ENCODE data around the gene IPMK. TPM values are rescaled to one million over a fixed set of nuclear protein-coding genes. Genes with fewer than 3 reads are reported as not detected.
A peak's percentile ranks its signal among the peaks of the same experiment; 100 is the strongest.
"Not testable (repeated sequence)": the region's sequence is repeated elsewhere in the genome, so short reads cannot be mapped to it uniquely, and the experiment has no call there.

Gene IPMK
- total RNA-seq, 6 experiments from 2014 or later = 3.3 to 3.8 (median 3.5) TPM

DNA sequence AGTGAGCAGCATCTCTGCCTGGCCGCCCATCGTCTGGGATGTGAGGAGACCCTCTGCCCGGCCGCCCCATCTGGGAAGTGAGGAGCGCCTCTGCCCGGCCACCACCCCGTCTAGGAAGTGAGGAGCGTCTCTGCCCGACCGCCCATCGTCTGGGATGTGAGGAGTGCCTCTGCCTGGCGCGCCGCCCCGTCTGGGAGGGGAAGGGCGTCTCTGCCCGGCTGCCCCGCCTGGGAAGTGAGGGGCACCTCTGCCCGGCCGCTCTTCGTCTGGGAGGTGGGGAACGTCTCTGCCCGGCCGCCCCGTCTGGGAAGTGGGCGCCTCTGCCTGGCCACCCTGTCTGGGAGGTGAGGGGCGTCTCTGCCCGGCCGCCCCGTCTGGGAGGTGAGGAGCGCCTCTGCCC lies 23.9 kb downstream of the IPMK start:
- peaks cover 31% of the 10 kb centered on the region for H3K4me1 Mint-ChIP-seq (ENCODE audit: low read depth)
- H3K27me3 Mint-ChIP-seq (ENCODE audit: insufficient read depth); H3K9me3 Mint-ChIP-seq; H3K36me3 Mint-ChIP-seq (ENCODE audit: low read depth); H3K4me3 Mint-ChIP-seq; DNase-seq; H3K27ac Mint-ChIP-seq: not testable (repeated sequence)

DNA sequence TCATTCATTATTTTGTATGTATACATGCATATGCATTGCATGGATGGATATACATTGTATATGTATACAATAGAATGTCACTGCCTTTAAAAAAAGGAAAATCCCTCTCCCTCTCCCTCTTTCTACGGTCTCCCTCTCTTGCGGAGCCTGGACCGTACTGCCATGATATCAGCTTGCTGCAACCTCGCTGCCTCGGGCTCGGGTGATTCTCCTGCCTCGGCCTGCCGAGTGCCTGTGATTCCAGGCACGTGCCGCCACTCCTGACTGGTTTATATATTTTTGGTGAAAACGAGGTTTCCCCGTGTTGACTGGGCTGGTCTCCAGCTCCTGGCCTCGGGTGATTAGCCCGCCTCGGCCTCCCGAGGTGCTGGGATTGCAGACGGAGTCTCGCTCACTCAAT lies 24.4 kb downstream of the IPMK start:
- Mint-ChIP-seq H3K4me1 (ENCODE audit: low read depth) (peaks cover 34% of the 10 kb centered on the region), H3K9me3 (no peaks in the 10 kb centered on the region), H3K27ac (no peak overlapping the region), H3K27me3 (ENCODE audit: insufficient read depth) (no peaks in the 10 kb centered on the region; the same call in 1 of the 2 replicates), H3K4me3 (no peak overlapping the region), H3K36me3 (ENCODE audit: low read depth) (0 out of 2 replicates have a peak, but pooled peaks cover 3% of the 10 kb centered on the region)
- DNase-seq = no peak
- TF ChIP-seq, protein P1, sequence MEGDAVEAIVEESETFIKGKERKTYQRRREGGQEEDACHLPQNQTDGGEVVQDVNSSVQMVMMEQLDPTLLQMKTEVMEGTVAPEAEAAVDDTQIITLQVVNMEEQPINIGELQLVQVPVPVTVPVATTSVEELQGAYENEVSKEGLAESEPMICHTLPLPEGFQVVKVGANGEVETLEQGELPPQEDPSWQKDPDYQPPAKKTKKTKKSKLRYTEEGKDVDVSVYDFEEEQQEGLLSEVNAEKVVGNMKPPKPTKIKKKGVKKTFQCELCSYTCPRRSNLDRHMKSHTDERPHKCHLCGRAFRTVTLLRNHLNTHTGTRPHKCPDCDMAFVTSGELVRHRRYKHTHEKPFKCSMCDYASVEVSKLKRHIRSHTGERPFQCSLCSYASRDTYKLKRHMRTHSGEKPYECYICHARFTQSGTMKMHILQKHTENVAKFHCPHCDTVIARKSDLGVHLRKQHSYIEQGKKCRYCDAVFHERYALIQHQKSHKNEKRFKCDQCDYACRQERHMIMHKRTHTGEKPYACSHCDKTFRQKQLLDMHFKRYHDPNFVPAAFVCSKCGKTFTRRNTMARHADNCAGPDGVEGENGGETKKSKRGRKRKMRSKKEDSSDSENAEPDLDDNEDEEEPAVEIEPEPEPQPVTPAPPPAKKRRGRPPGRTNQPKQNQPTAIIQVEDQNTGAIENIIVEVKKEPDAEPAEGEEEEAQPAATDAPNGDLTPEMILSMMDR (IDR thresholded peaks at IDR 0.05) = no peak

DNA sequence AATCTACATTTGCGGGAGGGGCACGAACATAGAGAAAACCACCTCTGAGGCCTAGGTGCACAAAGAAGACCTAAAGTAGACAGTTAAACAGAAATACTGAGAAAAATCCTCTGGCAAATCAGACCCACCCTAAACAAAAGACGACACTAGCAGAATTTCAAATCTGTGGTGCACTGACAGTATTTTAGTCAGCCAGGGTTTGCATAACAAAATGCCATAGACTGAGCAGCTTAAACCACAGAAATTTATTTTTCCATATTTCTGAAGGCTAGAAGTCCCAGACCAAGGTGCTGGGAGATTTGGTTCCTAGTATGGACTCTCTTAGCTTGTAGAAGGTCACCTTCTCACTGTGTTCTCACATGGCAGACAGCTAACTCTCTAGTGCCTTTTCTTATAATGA lies 26.3 kb downstream of the IPMK start:
- TF ChIP-seq, protein P1 (IDR thresholded peaks at IDR 0.05) = no peak
- DNase-seq = no peak
- H3K4me3 Mint-ChIP-seq = no peak overlapping the region
- peaks cover 52% of the 10 kb centered on the region for H3K4me1 Mint-ChIP-seq (ENCODE audit: low read depth)
- no peaks in the 10 kb centered on the region for H3K9me3 Mint-ChIP-seq
- no peaks in the 10 kb centered on the region; the same call in 1 of the 2 replicates for H3K27me3 Mint-ChIP-seq (ENCODE audit: insufficient read depth)
- no peak overlapping the region for H3K27ac Mint-ChIP-seq
- 0 out of 2 replicates have a peak, but pooled peaks cover 3% of the 10 kb centered on the region for H3K36me3 Mint-ChIP-seq (ENCODE audit: low read depth)

DNA sequence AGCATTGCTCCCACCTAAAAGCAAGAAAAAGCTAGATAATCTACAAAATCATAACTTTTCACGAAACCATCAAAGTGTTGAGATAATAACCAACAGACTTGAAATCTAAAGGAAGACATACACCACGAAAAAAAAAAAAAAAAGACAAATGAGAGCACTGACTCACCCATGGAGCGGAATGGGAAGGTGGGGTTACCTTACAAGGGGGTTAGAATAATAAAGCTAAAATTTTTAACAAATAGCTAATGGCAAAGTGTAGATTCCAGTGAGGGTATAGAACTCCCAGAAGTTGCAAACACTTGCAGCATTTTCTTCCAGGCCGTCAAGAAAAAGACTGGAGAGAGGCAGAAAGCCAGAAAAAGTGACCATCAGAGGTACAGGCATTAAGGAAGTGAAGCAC lies 27.2 kb downstream of the IPMK start:
- TF ChIP-seq, protein P1 (IDR thresholded peaks at IDR 0.05) = no peak
- Mint-ChIP-seq H3K36me3 (ENCODE audit: low read depth) (peaks cover 7% of the 10 kb centered on the region; the same call in 1 of the 2 replicates), H3K4me3 (no peak overlapping the region), H3K27ac (no peak overlapping the region), H3K9me3 (no peaks in the 10 kb centered on the region), H3K27me3 (ENCODE audit: insufficient read depth) (no peaks in the 10 kb centered on the region; the same call in 1 of the 2 replicates), H3K4me1 (ENCODE audit: low read depth) (peaks cover 52% of the 10 kb centered on the region)
- DNase-seq = no peak

DNA sequence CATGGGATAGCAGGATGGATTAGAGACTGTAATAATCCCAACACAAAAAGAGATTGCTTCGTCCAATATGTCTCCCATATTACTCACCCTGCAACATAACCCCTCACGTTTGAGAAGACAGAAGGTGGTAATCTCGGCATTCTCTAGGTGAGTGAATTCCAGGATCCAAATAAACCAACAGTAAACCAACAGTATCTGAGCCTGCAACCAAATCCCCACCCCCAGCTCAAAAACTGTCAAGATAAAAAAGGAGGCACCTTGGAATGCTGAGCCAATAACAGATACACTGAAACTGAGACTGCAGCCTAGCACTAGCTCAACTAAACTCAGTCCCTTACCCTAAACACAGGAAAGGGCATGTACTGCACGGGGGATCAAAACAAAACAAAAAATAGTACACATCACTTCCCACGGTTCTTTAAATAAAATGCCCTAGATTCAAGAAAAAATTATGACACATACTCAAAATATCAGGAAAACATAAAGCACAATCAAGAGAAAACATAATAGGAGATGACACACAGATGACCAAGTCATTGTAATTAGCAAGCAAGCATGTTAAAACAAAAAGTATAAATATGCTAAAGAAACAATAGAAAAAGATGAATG lies 28.0 kb downstream of the IPMK start:
- peaks cover 52% of the 10 kb centered on the region for H3K4me1 Mint-ChIP-seq (ENCODE audit: low read depth)
- H3K36me3 Mint-ChIP-seq (ENCODE audit: low read depth) = peaks cover 16% of the 10 kb centered on the region
- peak; percentile 6 for DNase-seq
- peak overlapping the region; percentile 53 for H3K4me3 Mint-ChIP-seq
- no peaks in the 10 kb centered on the region; the same call in 1 of the 2 replicates for H3K27me3 Mint-ChIP-seq (ENCODE audit: insufficient read depth)
- TF ChIP-seq, protein P1 (IDR thresholded peaks at IDR 0.05) = no peak
- peak overlapping the region; percentile 30 for H3K27ac Mint-ChIP-seq
- H3K9me3 Mint-ChIP-seq = peaks cover 4% of the 10 kb centered on the region; the same call in 1 of the 2 replicates

DNA sequence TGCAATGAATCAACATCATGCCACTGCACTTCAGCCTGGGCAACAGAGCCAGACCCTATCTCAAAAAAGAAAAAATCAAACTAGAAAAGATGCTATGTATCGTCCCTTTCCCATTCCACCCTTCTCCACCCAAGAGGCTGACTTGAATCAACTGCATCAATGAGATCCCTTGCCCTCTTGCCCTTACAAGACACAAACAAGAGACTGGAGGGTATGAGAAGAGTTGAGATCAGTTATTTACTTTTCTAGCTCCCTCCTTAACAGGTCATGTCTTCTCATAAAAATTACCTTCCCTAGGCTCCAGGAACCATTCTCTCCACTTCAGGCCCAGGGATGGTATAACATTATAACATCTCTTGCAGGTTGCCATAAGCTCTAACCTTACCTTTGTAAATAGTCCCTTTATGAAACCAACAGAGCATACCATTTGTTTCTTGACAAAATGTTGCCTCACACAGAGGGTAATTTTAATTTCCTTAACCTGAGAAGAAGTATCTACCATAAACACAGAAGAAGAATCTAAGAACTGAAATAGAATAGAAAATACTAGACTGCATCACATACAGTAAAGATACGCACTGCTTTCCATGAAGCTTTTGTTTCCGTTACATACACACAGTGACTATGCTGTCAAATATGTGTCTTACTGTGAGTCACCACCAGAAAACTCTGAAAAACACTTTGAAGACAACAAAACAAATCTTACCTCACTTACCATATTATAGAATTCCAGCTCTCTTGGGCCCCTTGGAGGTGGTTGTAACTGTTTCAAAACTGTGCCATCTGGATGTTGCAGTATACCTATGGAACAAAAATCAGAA lies 30.5 kb downstream of the IPMK start:
- peaks cover 52% of the 10 kb centered on the region for H3K4me1 Mint-ChIP-seq (ENCODE audit: low read depth)
- peak overlapping the region; percentile 74 for H3K27ac Mint-ChIP-seq
- no peaks in the 10 kb centered on the region; the same call in 1 of the 2 replicates for H3K27me3 Mint-ChIP-seq (ENCODE audit: insufficient read depth)
- DNase-seq = peak; percentile 80
- H3K4me3 Mint-ChIP-seq = peak overlapping the region; percentile 45; the same call in 1 of the 2 replicates
- H3K9me3 Mint-ChIP-seq = peaks cover 10% of the 10 kb centered on the region
- TF ChIP-seq, protein P1 (IDR thresholded peaks at IDR 0.05) = no peak
- H3K36me3 Mint-ChIP-seq (ENCODE audit: low read depth) = peaks cover 26% of the 10 kb centered on the region

DNA sequence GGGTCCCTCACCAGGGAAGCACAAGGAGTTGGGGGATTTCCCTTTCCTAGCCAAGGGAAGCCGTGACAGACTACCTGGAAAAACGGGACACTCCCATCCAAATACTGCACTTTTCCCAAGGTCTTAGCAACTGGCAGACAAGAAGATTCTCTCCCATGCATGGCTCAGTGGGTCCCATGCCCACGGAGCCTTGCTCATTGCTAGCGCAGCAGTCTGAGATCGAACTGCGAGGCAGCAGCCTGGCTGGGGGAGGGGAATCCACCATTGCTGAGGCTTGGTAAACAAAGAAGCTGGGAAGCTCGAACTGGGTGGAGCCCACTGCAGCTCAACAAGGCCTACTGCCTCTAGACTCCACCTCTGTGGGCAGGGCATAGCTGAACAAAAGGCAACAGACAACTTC lies 37.8 kb downstream of the IPMK start:
- not testable (repeated sequence) for H3K27me3 Mint-ChIP-seq (ENCODE audit: insufficient read depth); DNase-seq; H3K27ac Mint-ChIP-seq; H3K4me3 Mint-ChIP-seq; H3K9me3 Mint-ChIP-seq; H3K4me1 Mint-ChIP-seq (ENCODE audit: low read depth)
- peaks cover 26% of the 10 kb centered on the region for H3K36me3 Mint-ChIP-seq (ENCODE audit: low read depth)
